CD4-positive, CD25-positive, alpha-beta regulatory T cell (primary cell): ENCODE measurements around the gene FBXO34. TPM values are rescaled to one million over a fixed set of nuclear protein-coding genes. Genes with fewer than 3 reads are reported as not detected.
"Not testable (repeated sequence)": the region's sequence is repeated elsewhere in the genome, so short reads cannot be mapped to it uniquely, and the experiment has no call there.

Experiments
- ATAC-seq, 2 donors: fragments of 150-1000 bp; cut with Tn5 transposase; one replicate each; pipeline ENCODE4 v1.10.0; 2021; ENCODE audit warnings: low read depth in 2 of 2, moderate number of reproducible peaks in 2 of 2, moderate library complexity in 1 of 2
- DNase-seq, 3 donors: peaks; one replicate each; pipeline versions ENCODE4 v3.0.0 to v3.0.0-alpha.2; 2012 to 2022; ENCODE audit warnings: mixed read lengths in 1 of 3
- H3K27ac ChIP-seq: one replicate; pipeline ENCODE4 v1.7.0; 2013; ENCODE audit warnings: mild to moderate bottlenecking, low read length; ENCODE audit not compliant: insufficient read depth, poor library complexity, severe bottlenecking
- H3K27me3 ChIP-seq: one replicate; pipeline ENCODE4 v1.7.0; 2013; ENCODE audit warnings: low read length; ENCODE audit not compliant: control insufficient read depth, insufficient read depth
- H3K36me3 ChIP-seq: one replicate; pipeline ENCODE4 v1.7.0; 2013; ENCODE audit warnings: mild to moderate bottlenecking, low read length, moderate library complexity; ENCODE audit not compliant: control insufficient read depth, insufficient read depth
- H3K4me1 ChIP-seq: 2 replicates; pipeline ENCODE4 v1.7.0; 2013; ENCODE audit warnings: mild to moderate bottlenecking, low read length; ENCODE audit not compliant: insufficient read depth, control insufficient read depth, poor library complexity, severe bottlenecking
- H3K4me3 ChIP-seq: one replicate; pipeline ENCODE4 v1.7.0; 2013; ENCODE audit warnings: low read depth, mild to moderate bottlenecking, low read length, moderate library complexity
- H3K9me3 ChIP-seq, 2 experiments: 1 replicate in 1 of 2; 2 replicates in 1 of 2; pipeline ENCODE4 v1.7.0; 2013; ENCODE audit warnings: low read length in 2 of 2, mild to moderate bottlenecking in 1 of 2, moderate library complexity in 1 of 2; ENCODE audit not compliant: control insufficient read depth in 2 of 2
- H3K27ac Mint-ChIP-seq, 3 donors: one replicate each; pipeline ENCODE4 v1.8.0; 2020 to 2022; ENCODE audit warnings: mild to moderate bottlenecking in 3 of 3, mixed read lengths in 3 of 3, moderate library complexity in 2 of 3
- H3K27me3 Mint-ChIP-seq: one replicate; pipeline ENCODE4 v1.8.0; 2022; ENCODE audit warnings: mild to moderate bottlenecking, mixed read lengths
- H3K36me3 Mint-ChIP-seq: one replicate; pipeline ENCODE4 v1.8.0; 2020; ENCODE audit warnings: mixed read lengths
- H3K4me1 Mint-ChIP-seq, 4 donors: one replicate each; pipeline ENCODE4 v1.8.0; 2020 to 2022; ENCODE audit warnings: mixed read lengths in 4 of 4, mild to moderate bottlenecking in 1 of 4
- H3K4me3 Mint-ChIP-seq, 4 donors: one replicate each; pipeline ENCODE4 v1.8.0; 2020 to 2022; ENCODE audit warnings: mild to moderate bottlenecking in 4 of 4, mixed read lengths in 4 of 4, moderate library complexity in 3 of 4
- H3K9me3 Mint-ChIP-seq, 7 donors: one replicate each; pipeline ENCODE4 v1.8.0; 2020 to 2022; ENCODE audit warnings: mixed read lengths in 7 of 7, mild to moderate bottlenecking in 3 of 7, moderate library complexity in 2 of 7
- polyA plus RNA-seq, 4 donors: library from polyadenylated mRNA; unstranded; fragments of 300-500 nt; fragmentation: Illumina TruSeq; gene quantifications; one replicate each; pipeline ENCODE4 v1.2.3, GENCODE V29; 2021
- total RNA-seq: library from RNA; stranded (reverse); gene quantifications from one replicate; pipeline ENCODE4 v1.2.3, GENCODE V29; 2022

Gene FBXO34
- total and polyA plus RNA-seq, 5 donors from 2014 or later, result 28.8 to 41.6 (median 32.4) TPM

DNA sequence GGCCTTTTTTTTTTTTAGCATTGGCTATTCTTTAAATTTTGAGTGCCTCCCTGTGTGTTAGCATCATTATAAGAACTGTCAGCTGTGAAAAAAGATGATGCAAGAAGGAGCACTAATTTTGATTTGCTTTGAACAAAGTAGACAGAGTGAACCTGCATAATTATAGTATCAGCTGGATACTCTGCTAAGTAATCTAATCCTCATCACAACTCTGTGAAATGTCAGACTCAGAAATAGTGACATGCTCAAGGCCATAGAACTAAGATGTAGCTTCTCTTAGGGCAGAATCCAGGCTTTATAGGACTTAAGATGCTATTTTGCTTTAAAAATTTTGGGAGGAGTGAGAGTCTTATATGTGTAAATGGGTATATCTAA is 31.9 kb downstream of the FBXO34 start:
- Mint-ChIP-seq H3K27ac (peak overlapping the region in 2 of 3 donors; percentile 27 to 81), H3K9me3 (no peaks in the 10 kb centered on the region), H3K4me1 (peaks cover 21 to 64% (median 46%) of the 10 kb centered on the region in 4 donors), H3K36me3 (peaks cover 16% of the 10 kb centered on the region), H3K27me3 (no peaks in the 10 kb centered on the region), H3K4me3 (no peak overlapping the region)
- DNase-seq (no peak), ATAC-seq (no peak)
- Histone ChIP-seq H3K36me3 (no peaks in the 10 kb centered on the region), H3K4me3 (no peak overlapping the region), H3K27me3 (no peaks in the 10 kb centered on the region), H3K4me1 (peaks cover 5% of the 10 kb centered on the region), H3K27ac (no peak overlapping the region), H3K9me3 (no peaks in the 10 kb centered on the region)

DNA sequence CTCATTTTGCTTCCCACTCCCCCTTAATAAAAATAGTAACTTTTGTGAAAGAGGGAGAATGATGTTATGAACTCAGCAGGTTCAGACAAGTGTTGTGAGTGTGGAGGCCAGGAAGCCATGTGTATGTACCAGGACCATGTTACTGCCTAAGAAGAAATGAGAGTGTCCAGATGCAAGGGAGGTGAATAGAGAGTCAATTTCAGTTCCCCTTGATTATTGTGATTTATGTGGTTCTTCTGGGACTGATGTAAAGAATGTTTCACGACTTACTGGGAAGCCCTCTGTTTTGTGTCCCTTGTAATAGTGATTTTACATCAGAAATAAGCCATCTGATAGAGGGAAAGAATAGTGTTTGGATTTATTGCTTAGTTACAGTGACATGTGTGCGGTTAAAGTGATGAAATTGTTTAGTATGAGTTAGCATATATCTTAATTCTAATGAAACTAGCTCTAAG is 32.5 kb downstream of the FBXO34 start:
- Mint-ChIP-seq H3K36me3 (peaks cover 15% of the 10 kb centered on the region), H3K4me1 (peaks cover 24 to 63% (median 45%) of the 10 kb centered on the region in 4 donors), H3K4me3 (no peak overlapping the region), H3K9me3 (no peaks in the 10 kb centered on the region), H3K27me3 (no peaks in the 10 kb centered on the region), H3K27ac (peak overlapping the region in 2 of 3 donors; percentile 1 to 33)
- H3K4me3 ChIP-seq, result no peak overlapping the region
- no peaks in the 10 kb centered on the region for H3K36me3 ChIP-seq
- H3K27ac ChIP-seq, result peak overlapping the region; percentile 27
- H3K9me3 ChIP-seq, result no peaks in the 10 kb centered on the region
- no peaks in the 10 kb centered on the region for H3K27me3 ChIP-seq
- peak in 1 of 3 donors; percentile 7 for DNase-seq
- peaks cover 4% of the 10 kb centered on the region for H3K4me1 ChIP-seq
- ATAC-seq, result peak; percentile 37 to 44

DNA sequence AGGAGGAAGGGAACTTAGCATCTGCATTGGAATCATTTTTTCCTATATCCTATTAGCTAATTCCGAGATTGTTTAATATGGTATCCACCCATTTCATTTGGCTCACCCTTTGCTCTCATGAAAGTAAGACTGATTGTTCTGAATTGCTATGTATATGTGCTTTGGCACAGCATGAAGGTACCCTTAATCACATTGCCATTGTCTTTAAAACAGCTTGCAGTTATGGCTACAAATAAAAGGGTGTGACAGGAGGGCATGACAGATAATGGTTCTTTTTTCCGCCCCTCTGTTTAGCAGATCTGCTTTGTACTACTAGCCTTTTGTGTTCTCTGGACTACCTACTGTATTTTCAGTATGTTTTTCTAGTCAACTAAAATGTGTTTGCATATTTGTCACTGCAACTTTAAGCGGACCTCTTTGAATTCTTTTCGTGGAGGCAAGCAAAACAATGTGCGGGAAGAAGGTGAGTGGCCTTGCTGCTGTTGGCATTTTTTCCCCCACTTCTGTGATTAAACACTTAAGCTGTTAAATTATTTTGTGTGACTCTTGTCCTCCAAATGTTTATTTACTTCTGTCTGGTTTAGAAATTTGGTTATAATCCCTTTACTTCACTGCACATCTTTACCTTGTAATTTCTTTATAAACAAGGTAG is 35.8 kb downstream of the FBXO34 start:
- Mint-ChIP-seq H3K4me1 (peaks cover 22 to 40% (median 36%) of the 10 kb centered on the region in 4 donors), H3K4me3 (no peak overlapping the region), H3K36me3 (peaks cover 15% of the 10 kb centered on the region), H3K27me3 (no peaks in the 10 kb centered on the region), H3K9me3 (peaks cover 0 to 6% (median 2%) of the 10 kb centered on the region in 7 donors), H3K27ac (peak overlapping the region in 1 of 3 donors; percentile 26)
- ATAC-seq (no peak), DNase-seq (no peak)
- Histone ChIP-seq H3K27ac (no peak overlapping the region), H3K9me3 (peaks cover 0 to 2% of the 10 kb centered on the region in 2 experiments), H3K36me3 (peaks cover under 1% of the 10 kb centered on the region), H3K4me3 (no peak overlapping the region), H3K27me3 (no peaks in the 10 kb centered on the region), H3K4me1 (peaks cover under 1% of the 10 kb centered on the region)

DNA sequence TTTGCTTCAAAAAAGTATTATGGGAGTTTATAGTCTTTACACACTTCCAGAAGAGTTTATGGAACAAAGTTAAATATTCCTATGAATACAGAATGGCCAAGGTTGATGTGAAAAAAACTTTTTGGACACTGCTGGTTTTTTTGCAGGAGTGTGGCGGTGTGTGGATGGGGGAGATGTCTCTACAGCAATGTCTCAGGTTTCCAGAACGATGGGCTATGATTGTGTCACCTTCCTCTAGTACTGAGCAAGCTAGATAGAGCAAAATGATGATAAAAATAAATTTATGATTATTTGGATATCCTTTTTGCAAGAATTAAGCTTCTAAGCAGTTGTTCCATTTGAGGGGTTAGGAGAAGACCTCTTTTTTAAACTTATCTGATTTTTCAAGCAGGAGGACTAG is 37.9 kb downstream of the FBXO34 start:
- no peak overlapping the region for H3K4me3 ChIP-seq
- H3K27ac ChIP-seq, result no peak overlapping the region
- Mint-ChIP-seq H3K36me3 (peaks cover 23% of the 10 kb centered on the region), H3K27ac (no peak overlapping the region), H3K4me1 (peaks cover 24 to 28% (median 26%) of the 10 kb centered on the region in 4 donors), H3K9me3 (peaks cover 0 to 18% (median 7%) of the 10 kb centered on the region in 7 donors), H3K4me3 (no peak overlapping the region), H3K27me3 (no peaks in the 10 kb centered on the region)
- peaks cover 4% of the 10 kb centered on the region for H3K36me3 ChIP-seq
- no peak for DNase-seq
- peaks cover 5 to 16% of the 10 kb centered on the region in 2 experiments for H3K9me3 ChIP-seq
- no peaks in the 10 kb centered on the region for H3K27me3 ChIP-seq
- ATAC-seq, result no peak
- H3K4me1 ChIP-seq, result no peaks in the 10 kb centered on the region

DNA sequence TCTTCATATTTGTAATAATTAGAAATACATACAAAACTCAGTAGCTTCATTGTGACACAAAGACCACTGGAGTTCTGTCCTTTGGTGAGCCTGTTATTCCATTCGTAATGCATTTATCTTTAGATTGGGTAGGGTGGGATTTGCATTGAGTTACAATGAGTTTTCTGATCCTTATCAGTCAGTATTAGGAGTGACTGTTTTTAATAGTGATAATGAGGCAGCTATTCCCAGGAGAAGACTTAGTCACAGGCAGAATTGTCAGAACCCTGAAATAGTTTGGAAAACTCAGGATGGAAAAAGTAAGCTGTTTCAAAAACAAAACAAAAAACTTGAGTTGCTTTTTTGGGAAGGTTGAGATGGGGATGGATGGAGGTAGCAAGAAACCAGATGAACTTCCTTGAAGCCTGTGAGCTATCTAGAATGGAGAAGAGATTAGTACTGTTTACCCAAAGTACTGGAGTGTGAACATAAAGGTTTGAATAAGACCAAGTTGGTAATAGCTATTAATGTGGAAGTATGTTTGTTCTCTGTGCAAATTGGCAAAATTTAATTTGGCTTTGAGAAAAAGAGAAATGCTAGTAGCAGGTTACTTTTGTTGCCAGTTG is 38.6 kb downstream of the FBXO34 start:
- H3K36me3 ChIP-seq, result peaks cover 4% of the 10 kb centered on the region
- no peak for ATAC-seq
- H3K27me3 ChIP-seq, result no peaks in the 10 kb centered on the region
- no peak for DNase-seq
- H3K4me1 ChIP-seq, result no peaks in the 10 kb centered on the region
- H3K9me3 ChIP-seq, result peaks cover 5 to 16% of the 10 kb centered on the region in 2 experiments
- H3K27ac ChIP-seq, result no peak overlapping the region
- Mint-ChIP-seq H3K27ac (peak overlapping the region in 1 of 3 donors; percentile 75), H3K36me3 (peaks cover 23% of the 10 kb centered on the region), H3K4me3 (no peak overlapping the region), H3K4me1 (peaks cover 25 to 28% (median 27%) of the 10 kb centered on the region in 4 donors), H3K9me3 (peaks cover 0 to 18% (median 7%) of the 10 kb centered on the region in 7 donors), H3K27me3 (no peaks in the 10 kb centered on the region)
- H3K4me3 ChIP-seq, result no peak overlapping the region

DNA sequence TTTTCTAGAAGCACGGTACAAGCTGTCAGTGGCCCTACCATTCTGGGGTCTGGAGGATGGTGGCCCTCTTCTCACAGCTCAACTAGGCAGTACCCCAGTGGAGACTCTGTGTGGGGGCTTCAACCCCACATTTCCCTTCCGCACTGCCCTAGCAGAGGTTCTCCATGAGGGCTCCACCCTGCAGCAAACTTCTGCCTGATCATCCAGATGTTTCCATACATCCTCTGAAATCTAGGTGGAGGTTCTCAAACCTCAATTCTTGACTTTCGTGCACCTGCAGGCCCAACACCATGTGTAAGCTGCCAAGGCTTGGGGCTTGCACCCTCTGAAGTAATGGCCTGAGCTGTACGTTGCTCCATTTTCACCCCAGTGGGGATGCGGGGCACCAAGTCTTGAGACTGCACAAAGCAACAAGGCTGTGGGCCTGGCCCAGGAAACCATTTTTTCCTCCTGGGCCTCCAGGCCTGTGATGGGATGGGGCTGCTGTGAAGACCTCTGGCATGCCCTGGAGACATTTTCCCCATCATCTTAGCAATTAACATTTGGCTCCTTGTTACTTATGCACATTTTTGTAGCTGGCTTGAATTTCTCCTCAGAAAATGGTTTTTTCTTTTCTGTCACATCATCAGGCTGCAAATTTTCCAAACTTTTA is 41.3 kb downstream of the FBXO34 start:
- Mint-ChIP-seq H3K36me3 (peaks cover 40% of the 10 kb centered on the region), H3K9me3 (peaks cover 0 to 18% (median 7%) of the 10 kb centered on the region in 7 donors), H3K4me1 (peaks cover 16 to 23% (median 19%) of the 10 kb centered on the region in 4 donors)
- not testable (repeated sequence) for H3K36me3 ChIP-seq, H3K27ac ChIP-seq, H3K27ac Mint-ChIP-seq, H3K27me3 Mint-ChIP-seq, DNase-seq, H3K4me1 ChIP-seq, H3K4me3 ChIP-seq, H3K27me3 ChIP-seq, ATAC-seq, H3K4me3 Mint-ChIP-seq
- H3K9me3 ChIP-seq, result peaks cover 5 to 16% of the 10 kb centered on the region in 2 experiments

DNA sequence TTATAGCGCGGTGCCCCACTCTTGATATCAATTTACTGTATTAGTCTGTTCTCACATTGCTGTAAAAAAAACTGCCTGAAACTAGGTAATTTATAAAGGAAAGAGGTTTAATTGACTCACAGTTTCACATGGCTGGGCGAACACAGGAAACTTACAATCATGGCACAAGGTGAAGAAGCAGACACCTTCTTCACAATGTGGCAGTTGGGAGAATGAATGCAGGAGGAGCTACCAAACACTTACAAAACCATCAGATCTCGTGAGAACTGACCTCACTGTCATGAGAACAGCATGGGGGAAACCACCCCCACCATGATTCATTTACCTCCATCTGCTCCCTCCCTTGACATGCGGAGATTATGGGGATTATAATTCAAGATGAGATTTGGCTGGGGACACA is 42.3 kb downstream of the FBXO34 start:
- H3K9me3 Mint-ChIP-seq, result peaks cover 0 to 18% (median 7%) of the 10 kb centered on the region in 7 donors
- H3K9me3 ChIP-seq, result peaks cover 5 to 16% of the 10 kb centered on the region in 2 experiments
- DNase-seq (no peak), ATAC-seq (no peak)
- no peak overlapping the region for H3K4me3 Mint-ChIP-seq
- peaks cover 11 to 17% (median 14%) of the 10 kb centered on the region in 4 donors for H3K4me1 Mint-ChIP-seq
- no peak overlapping the region for H3K27ac ChIP-seq
- peaks cover 41% of the 10 kb centered on the region for H3K36me3 Mint-ChIP-seq
- H3K36me3 ChIP-seq, result peaks cover 11% of the 10 kb centered on the region
- H3K27me3 Mint-ChIP-seq, result no peaks in the 10 kb centered on the region
- peak overlapping the region in 1 of 3 donors; percentile 93 for H3K27ac Mint-ChIP-seq
- no peaks in the 10 kb centered on the region for H3K4me1 ChIP-seq
- H3K27me3 ChIP-seq, result no peaks in the 10 kb centered on the region
- H3K4me3 ChIP-seq, result no peak overlapping the region
